Endothelial cell of umbilical vein (primary cell): Measurements from ENCODE around the gene ARHGAP15. TPM values are rescaled to one million over a fixed set of nuclear protein-coding genes. Genes with fewer than 3 reads are reported as not detected.

Source experiments
- BruUV-seq: library from RNA; stranded (reverse); fragments of 400-500 nt; replicated peaks from 2 replicates; lab custom pipeline; 2021; lab: Mats Ljungman, UMichigan
- CTCF ChIA-PET: fragments of 300-600, 350-600 bp; sonication (Branson Sonifier 250); formaldehyde crosslinking; loops from one replicate; lab custom pipeline; 2021; ENCODE audit warnings: antibody characterized with exemption, inconsistent platforms; lab: Charles Lee
- POLR2A ChIA-PET: fragments of 300-600, 350-600 bp; sonication (Branson Sonifier 250); formaldehyde crosslinking; loops from one replicate; lab custom pipeline; 2021; ENCODE audit warnings: antibody characterized with exemption, inconsistent platforms; lab: Charles Lee
- DNase-seq: peaks from one replicate; pipeline ENCODE4 v3.0.0-alpha.2; 2011; ENCODE audit warnings: low read depth, low spot score
- FAIRE-seq: peaks from 2 replicates; lab custom pipeline; 2011; peaks lifted over from hg19 to GRCh38; lab: Jason Lieb, UNC
- H2AFZ ChIP-seq: 2 replicates; pipeline ENCODE4 v1.6.0; 2012; ENCODE audit warnings: low read depth, low read length, control low read depth, inconsistent platforms
- H3K27ac ChIP-seq: 2 replicates; pipeline ENCODE4 v1.5.1; 2011; ENCODE audit warnings: low read depth, mild to moderate bottlenecking, control low read depth, low read length, moderate library complexity; ENCODE audit not compliant: insufficient read depth
- H3K27me3 ChIP-seq, 2 experiments: 2 replicates each; pipeline versions ENCODE4 v1.6.0 to v1.6.1; 2011; ENCODE audit warnings: low read length in 2 of 2, mixed read lengths in 1 of 2; ENCODE audit not compliant: control insufficient read depth in 2 of 2, insufficient read depth in 2 of 2
- H3K36me3 ChIP-seq, 2 experiments: 2 replicates in 1 of 2; 3 replicates in 1 of 2; pipeline ENCODE4 v1.5.1; 2011; ENCODE audit warnings: low read length in 2 of 2, mild to moderate bottlenecking in 1 of 2, moderate library complexity in 1 of 2; ENCODE audit not compliant: control insufficient read depth in 2 of 2, insufficient read depth in 2 of 2; ENCODE audit errors: extremely low read depth in 1 of 2
- H3K4me1 ChIP-seq: 3 replicates; pipeline ENCODE4 v1.5.1; 2011; ENCODE audit warnings: mild to moderate bottlenecking, low read length; ENCODE audit not compliant: control insufficient read depth, insufficient read depth; ENCODE audit errors: extremely low read depth
- H3K4me2 ChIP-seq: 2 replicates; pipeline ENCODE4 v1.6.1; 2011; ENCODE audit warnings: low read length, control low read depth, mixed read lengths; ENCODE audit not compliant: insufficient read depth
- H3K4me3 ChIP-seq, 3 experiments: fragments of 200-600 bp in 1 of 3; sonication (generic), shearing (Covaris generic) in 1 of 3; replicated peaks in 1 of 3; 2 replicates each; pipeline ENCODE4 v1.5.1; 2011 to 2016; ENCODE audit warnings: control low read depth in 3 of 3, low read length in 3 of 3, mild to moderate bottlenecking in 2 of 3, inconsistent platforms in 1 of 3, low read depth in 1 of 3, moderate library complexity in 1 of 3; ENCODE audit not compliant: insufficient read depth in 1 of 3
- H3K79me2 ChIP-seq: 2 replicates; pipeline ENCODE4 v1.6.0; 2012; ENCODE audit warnings: low read length, inconsistent platforms; ENCODE audit not compliant: control insufficient read depth, insufficient read depth
- H3K9ac ChIP-seq: replicated peaks from 2 replicates; pipeline ENCODE3; 2011; ENCODE audit warnings: low read length, control low read depth; ENCODE audit not compliant: insufficient read depth; ENCODE audit errors: extremely low read depth
- H3K9me1 ChIP-seq: replicated peaks from 3 replicates; pipeline ENCODE4 v1.6.0; 2011; ENCODE audit warnings: mild to moderate bottlenecking, low read length; ENCODE audit not compliant: control insufficient read depth, insufficient read depth; ENCODE audit errors: extremely low read depth
- H3K9me3 ChIP-seq: replicated peaks from 2 replicates; pipeline ENCODE4 v1.5.1; 2012; ENCODE audit warnings: low read length, inconsistent platforms; ENCODE audit not compliant: control insufficient read depth, insufficient read depth
- H4K20me1 ChIP-seq: replicated peaks from 2 replicates; pipeline ENCODE3; 2011; ENCODE audit warnings: mild to moderate bottlenecking, low read length; ENCODE audit not compliant: control insufficient read depth, insufficient read depth; ENCODE audit errors: extremely low read depth
- EZH2 ChIP-seq: IDR thresholded peaks from 2 replicates; pipeline ENCODE4 v1.6.1; 2012; ENCODE audit warnings: borderline replicate concordance, low read depth, mild to moderate bottlenecking, moderate library complexity, low read length, inconsistent platforms; ENCODE audit not compliant: severe bottlenecking
- FOS ChIP-seq: IDR thresholded peaks from 2 replicates; pipeline ENCODE4 v1.6.1; 2011; ENCODE audit warnings: mild to moderate bottlenecking, low read length, moderate library complexity, borderline replicate concordance; ENCODE audit not compliant: insufficient read depth
- GATA2 ChIP-seq: IDR thresholded peaks from 2 replicates; pipeline ENCODE4 v1.7.0; 2011; ENCODE audit warnings: low read depth, mild to moderate bottlenecking, moderate library complexity, mixed read lengths, low read length; ENCODE audit not compliant: insufficient read length, insufficient read depth
- JUN ChIP-seq: IDR thresholded peaks from 2 replicates; pipeline ENCODE4 v1.6.1; 2011; ENCODE audit warnings: borderline replicate concordance, low read depth; ENCODE audit not compliant: insufficient read length, insufficient read depth
- MYC ChIP-seq: IDR thresholded peaks from one replicate; pipeline ENCODE4 v1.6.1; 2011; ENCODE audit warnings: mild to moderate bottlenecking, low read depth, low read length
- POLR2A ChIP-seq: IDR thresholded peaks from 2 replicates; pipeline ENCODE4 v1.6.1; 2012; ENCODE audit warnings: low read depth, mild to moderate bottlenecking, control low read depth, low read length
- POLR2AphosphoS5 ChIP-seq: IDR thresholded peaks from 2 replicates; pipeline ENCODE4 v1.6.1; 2012; ENCODE audit warnings: low read depth, mild to moderate bottlenecking, control low read depth, low read length, moderate library complexity; ENCODE audit not compliant: insufficient read depth
- dilution Hi-C: fragments of 300-500 bp; cut with MboI; formaldehyde crosslinking; loops from one replicate; pipeline ENCODE4 v1.15.0; 2019; ENCODE audit warnings: low sequenced_read_pairs; ENCODE audit not compliant: extremely low pct_ligation_motif_present
- intact Hi-C: fragments of 100-400 bp; cut with micrococcal nuclease; formaldehyde crosslinking; loops from one replicate; pipeline ENCODE4 v1.10.0; 2022
- polyA plus RNA-seq, 4 experiments: library from polyadenylated mRNA; depleted of rRNA in 3 of 4; stranded (reverse) in 3 of 4; unstranded in 1 of 4; fragments of >200 nt; gene quantifications; 2 replicates each; pipeline versions ENCODE4 v1.2.1 to v1.2.3, GENCODE V29; 2011 to 2012; ENCODE audit warnings: missing spikeins in 1 of 4
- total RNA-seq: library from RNA; stranded (reverse); gene quantifications from 2 replicates; pipeline ENCODE4 v1.2.3, GENCODE V29; 2021
- TF ChIP-seq, protein P1 (sequence below), 2 donors: IDR thresholded peaks; 1 replicate in 1 of 2; 2 replicates in 1 of 2; pipeline ENCODE4 v1.5.1; 2011; ENCODE audit warnings: low read length in 2 of 2, mild to moderate bottlenecking in 2 of 2, moderate library complexity in 2 of 2, control low read depth in 1 of 2, inconsistent platforms in 1 of 2, low read depth in 1 of 2; ENCODE audit not compliant: insufficient read depth in 1 of 2; ENCODE audit errors: extremely low read depth in 1 of 2
- TF ChIP-seq, protein P2 (sequence below): IDR thresholded peaks from 2 replicates; pipeline ENCODE4 v1.6.1; 2011; ENCODE audit not compliant: insufficient read depth, insufficient read length

Gene ARHGAP15
- total and polyA plus RNA-seq, 2 donors (not counting 3 experiments of a cell fraction or from before 2014, with no cell fraction given): not detected

DNA sequence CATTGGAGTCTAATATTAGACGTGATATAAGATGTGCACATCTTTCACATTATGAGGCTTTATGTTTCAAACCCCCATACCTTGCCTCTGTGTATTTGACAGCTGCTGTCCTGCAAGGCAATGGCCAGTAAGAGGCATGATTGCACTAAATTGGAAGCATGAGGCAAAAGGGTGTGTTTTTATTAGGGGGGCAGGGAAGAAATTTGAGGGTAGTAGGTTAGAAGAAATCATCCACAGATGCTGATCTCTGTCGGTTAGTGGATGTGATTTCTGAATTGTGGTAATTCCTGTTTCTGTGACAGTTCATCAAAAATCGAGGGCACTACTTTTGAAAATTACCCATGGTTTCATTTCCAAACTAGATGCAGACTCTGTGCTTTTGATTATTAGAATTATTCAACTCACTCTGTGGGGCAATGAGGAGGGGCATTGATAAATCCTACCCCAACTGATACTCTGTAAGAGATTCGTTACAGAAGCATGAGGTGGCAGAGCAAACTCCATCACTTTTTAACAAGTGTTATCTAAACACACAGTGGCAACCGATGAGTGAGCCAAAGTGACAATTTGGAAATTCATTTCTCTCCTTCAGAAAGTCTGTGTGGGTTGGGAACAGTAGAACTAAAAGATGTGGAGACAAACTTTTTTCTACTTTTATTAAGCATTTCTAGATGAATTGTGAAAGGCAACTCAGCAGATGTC is 453.0 kb downstream of the ARHGAP15 start:
- Histone ChIP-seq H4K20me1 (no peaks in the 10 kb centered on the region), H3K4me3 (no peak overlapping the region), H3K27me3 (no peaks in the 10 kb centered on the region), H3K27ac (no peak overlapping the region), H3K4me1 (no peaks in the 10 kb centered on the region), H3K4me2 (no peak overlapping the region), H3K9ac (no peak overlapping the region), H3K79me2 (no peaks in the 10 kb centered on the region), H3K36me3 (no peaks in the 10 kb centered on the region), H3K9me1 (no peaks in the 10 kb centered on the region), H3K9me3 (no peaks in the 10 kb centered on the region), H2AFZ (no peak overlapping the region)
- BruUV-seq: no TSS peak
- FAIRE-seq (no peak), DNase-seq (no peak)
- intact Hi-C loops: no loop called here
- CTCF ChIA-PET: no interaction called here
- TF ChIP-seq FOS (no peak), POLR2AphosphoS5 (no peak), EZH2 (no peak), MYC (no peak), JUN (no peak), POLR2A (no peak), GATA2 (no peak)
- TF ChIP-seq, protein P1, sequence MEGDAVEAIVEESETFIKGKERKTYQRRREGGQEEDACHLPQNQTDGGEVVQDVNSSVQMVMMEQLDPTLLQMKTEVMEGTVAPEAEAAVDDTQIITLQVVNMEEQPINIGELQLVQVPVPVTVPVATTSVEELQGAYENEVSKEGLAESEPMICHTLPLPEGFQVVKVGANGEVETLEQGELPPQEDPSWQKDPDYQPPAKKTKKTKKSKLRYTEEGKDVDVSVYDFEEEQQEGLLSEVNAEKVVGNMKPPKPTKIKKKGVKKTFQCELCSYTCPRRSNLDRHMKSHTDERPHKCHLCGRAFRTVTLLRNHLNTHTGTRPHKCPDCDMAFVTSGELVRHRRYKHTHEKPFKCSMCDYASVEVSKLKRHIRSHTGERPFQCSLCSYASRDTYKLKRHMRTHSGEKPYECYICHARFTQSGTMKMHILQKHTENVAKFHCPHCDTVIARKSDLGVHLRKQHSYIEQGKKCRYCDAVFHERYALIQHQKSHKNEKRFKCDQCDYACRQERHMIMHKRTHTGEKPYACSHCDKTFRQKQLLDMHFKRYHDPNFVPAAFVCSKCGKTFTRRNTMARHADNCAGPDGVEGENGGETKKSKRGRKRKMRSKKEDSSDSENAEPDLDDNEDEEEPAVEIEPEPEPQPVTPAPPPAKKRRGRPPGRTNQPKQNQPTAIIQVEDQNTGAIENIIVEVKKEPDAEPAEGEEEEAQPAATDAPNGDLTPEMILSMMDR (IDR thresholded peaks at IDR 0.05; ENCODE audit: extremely low read depth in 1 of 2, insufficient read depth in 1 of 2, low read depth in 1 of 2, low read length in 2 of 2): no peak
- TF ChIP-seq, protein P2, sequence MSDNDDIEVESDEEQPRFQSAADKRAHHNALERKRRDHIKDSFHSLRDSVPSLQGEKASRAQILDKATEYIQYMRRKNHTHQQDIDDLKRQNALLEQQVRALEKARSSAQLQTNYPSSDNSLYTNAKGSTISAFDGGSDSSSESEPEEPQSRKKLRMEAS: no peak
- dilution Hi-C loops: no loop called here
- POLR2A ChIA-PET: no interaction called here
